Measurements from ENCODE around the gene GRK6. TPM values are rescaled to one million over a fixed set of nuclear protein-coding genes. Genes with fewer than 3 reads are reported as not detected.

GRK6 gene
- polyA plus RNA-seq, 1 of the 3 experiments (the other 2 are of a cell fraction): 39.5 TPM

DNA sequence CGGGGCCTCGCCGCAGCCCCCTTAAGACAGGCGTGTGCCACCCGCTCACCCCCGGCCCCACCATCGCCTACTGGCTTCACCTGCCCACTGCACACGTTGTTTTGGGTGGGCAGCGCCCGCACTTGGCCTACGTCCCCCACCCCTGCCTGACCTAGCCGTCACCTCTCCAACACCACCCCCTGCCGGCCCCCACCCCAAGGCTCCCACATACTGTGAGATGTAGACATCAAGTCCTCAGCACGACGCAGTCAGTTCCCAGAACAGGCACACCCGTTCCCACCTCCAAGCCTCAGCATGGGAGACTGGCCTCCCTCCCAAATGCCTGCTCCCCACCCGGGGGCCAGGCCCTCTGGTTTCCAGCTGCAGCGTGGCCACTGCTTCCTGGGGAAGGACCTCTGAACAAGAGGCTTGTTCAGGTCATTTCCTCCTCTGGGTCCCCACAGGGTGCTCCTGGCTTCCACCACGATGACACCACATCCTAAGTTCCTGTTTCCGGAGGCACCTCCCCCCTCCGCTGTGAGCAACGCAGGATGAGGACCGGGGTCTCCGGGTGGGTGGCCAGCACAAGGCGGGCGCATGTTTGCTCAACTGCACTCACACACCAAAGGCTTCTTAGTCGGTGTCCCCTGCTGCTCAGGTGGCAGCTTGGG, 35.7 kb downstream of the GRK6 start:
- H3K9ac ChIP-seq: no peak overlapping the region
- H3K36me3 ChIP-seq (replicated peaks in 1 of 2; ENCODE audit: control insufficient read depth in 1 of 2, insufficient read depth in 2 of 2, low read length in 1 of 2): peaks cover 42 to 76% of the 10 kb centered on the region in 2 experiments
- H3K9me2 ChIP-seq: no peaks in the 10 kb centered on the region
- H2AFZ ChIP-seq (ENCODE audit: low read depth): no peak overlapping the region
- WGBS (ENCODE audit: low lambda C conversion rate): 95% methylated on average over 26 of the region's 27 CpGs
- ChIA-PET POLR2A (interaction anchor here (2.0 kb wide), 1 partner anchor 10 kb away, joined by 10 read pairs; no protein-coding TSS in a partner anchor), CTCF (interaction anchor here (0.6 to 1.6 kb wide), 3 partner anchors 33 to 215 kb away, joined by 3 to 9 read pairs (median 6); no protein-coding TSS in a partner anchor)
- H3F3A ChIP-seq (replicated peaks; ENCODE audit: insufficient read depth): peaks cover 45% of the 10 kb centered on the region
- H3K9me3 ChIP-seq: no peaks in the 10 kb centered on the region
- DNase-seq: no peak
- H3K79me2 ChIP-seq (ENCODE audit: insufficient read depth): peaks cover 20% of the 10 kb centered on the region; the same call in 1 of the 2 replicates
- H3K27ac ChIP-seq (ENCODE audit: low read depth in 2 of 2, low read length in 1 of 2): peak overlapping the region in 1 of 2 experiments; percentile 25; a peak in 1 of 4 replicates
- no peak overlapping the region for H3K4me2 ChIP-seq
- no peaks in the 10 kb centered on the region for H3K27me3 ChIP-seq (ENCODE audit: insufficient read depth)
- H3K4me3 ChIP-seq (ENCODE audit: low read depth in 2 of 2, low read length in 1 of 2): no peak overlapping the region
- TF ChIP-seq PBX3 (IDR thresholded peaks at IDR 0.05) (no peak), POLR2AphosphoS5 (IDR thresholded peaks at IDR 0.05; ENCODE audit: low read depth, low read length) (no peak), GABPA (IDR thresholded peaks at IDR 0.05; ENCODE audit: low read depth) (no peak), MEF2A (IDR thresholded peaks at IDR 0.05; ENCODE audit: borderline replicate concordance, low read depth) (no peak), ELF1 (IDR thresholded peaks at IDR 0.05) (no peak), RAD21 (IDR thresholded peaks at IDR 0.05; ENCODE audit: low read length) (no peak), FOSL2 (IDR thresholded peaks at IDR 0.05; ENCODE audit: borderline replicate concordance, low read depth) (no peak), NRF1 (IDR thresholded peaks at IDR 0.05; ENCODE audit: low read depth, low read length) (no peak), TEAD4 (IDR thresholded peaks at IDR 0.05; ENCODE audit: borderline replicate concordance, insufficient read depth) (no peak), SMC3 (IDR thresholded peaks at IDR 0.05; ENCODE audit: low read depth, low read length) (no peak), RCOR1 (IDR thresholded peaks at IDR 0.05; ENCODE audit: low read length) (no peak), TCF12 (IDR thresholded peaks at IDR 0.05) (no peak), JUND (IDR thresholded peaks at IDR 0.05) (no peak), SIN3A (IDR thresholded peaks at IDR 0.05; ENCODE audit: borderline replicate concordance, low read depth, low read length) (no peak), ZBTB33 (IDR thresholded peaks at IDR 0.05; ENCODE audit: borderline replicate concordance, low read depth) (no peak), RXRA (IDR thresholded peaks at IDR 0.05; ENCODE audit: borderline replicate concordance, low read depth) (no peak), MXI1 (IDR thresholded peaks at IDR 0.05; ENCODE audit: low read depth, low read length) (no peak), TAF1 (IDR thresholded peaks at IDR 0.05; ENCODE audit: borderline replicate concordance, low read depth, low read length) (no peak)
- TF ChIP-seq, protein P1, sequence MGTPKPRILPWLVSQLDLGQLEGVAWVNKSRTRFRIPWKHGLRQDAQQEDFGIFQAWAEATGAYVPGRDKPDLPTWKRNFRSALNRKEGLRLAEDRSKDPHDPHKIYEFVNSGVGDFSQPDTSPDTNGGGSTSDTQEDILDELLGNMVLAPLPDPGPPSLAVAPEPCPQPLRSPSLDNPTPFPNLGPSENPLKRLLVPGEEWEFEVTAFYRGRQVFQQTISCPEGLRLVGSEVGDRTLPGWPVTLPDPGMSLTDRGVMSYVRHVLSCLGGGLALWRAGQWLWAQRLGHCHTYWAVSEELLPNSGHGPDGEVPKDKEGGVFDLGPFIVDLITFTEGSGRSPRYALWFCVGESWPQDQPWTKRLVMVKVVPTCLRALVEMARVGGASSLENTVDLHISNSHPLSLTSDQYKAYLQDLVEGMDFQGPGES (IDR thresholded peaks at IDR 0.05; ENCODE audit: low read depth, low read length): no peak
- TF ChIP-seq, protein P2, sequence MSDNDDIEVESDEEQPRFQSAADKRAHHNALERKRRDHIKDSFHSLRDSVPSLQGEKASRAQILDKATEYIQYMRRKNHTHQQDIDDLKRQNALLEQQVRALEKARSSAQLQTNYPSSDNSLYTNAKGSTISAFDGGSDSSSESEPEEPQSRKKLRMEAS (IDR thresholded peaks at IDR 0.05; ENCODE audit: low read depth): no peak
- peaks cover 42% of the 10 kb centered on the region for H4K20me1 ChIP-seq (ENCODE audit: insufficient read depth)
- H3K4me1 ChIP-seq (ENCODE audit: control insufficient read depth in 1 of 2, insufficient read depth in 2 of 2, low read depth in 1 of 2, low read length in 1 of 2): peaks cover 0 to 31% of the 10 kb centered on the region in 2 experiments; a peak in 3 of 4 replicates
